Breast epithelium (tissue), 4 donors: Measurements from ENCODE around the gene AK9. TPM values are rescaled to one million over a fixed set of nuclear protein-coding genes. Genes with fewer than 3 reads are reported as not detected.

Experiments used
- DNase-seq, 2 donors: peaks; one replicate each; pipeline ENCODE4 v3.0.0-alpha.2; 2019; ENCODE audit warnings: low spot score in 2 of 2
- H3K27ac ChIP-seq, 2 donors: fragments of 200-600 bp; sonication (generic) in 1 of 2; one replicate each; pipeline ENCODE4 v1.5.1; 2016 to 2019; ENCODE audit warnings: mild to moderate bottlenecking in 1 of 2
- H3K27me3 ChIP-seq, 2 donors: fragments of 200-600 bp; sonication (generic) in 1 of 2; one replicate each; pipeline versions ENCODE4 v1.5.1 to v1.6.0; 2017 to 2019; ENCODE audit warnings: control low read depth in 1 of 2, mild to moderate bottlenecking in 1 of 2
- H3K36me3 ChIP-seq: fragments of 200-600 bp; one replicate; pipeline ENCODE4 v1.5.1; 2019
- H3K4me1 ChIP-seq, 2 donors: fragments of 200-600 bp; sonication (generic); one replicate each; pipeline ENCODE4 v1.5.1; 2016 to 2019; ENCODE audit warnings: control low read depth in 1 of 2
- H3K4me3 ChIP-seq, 3 donors: fragments of 200-600 bp; sonication (generic); 1 replicate in 2 of 3; 2 replicates in 1 of 3; pipeline ENCODE4 v1.5.1; 2016 to 2019; ENCODE audit warnings: mild to moderate bottlenecking in 3 of 3, moderate library complexity in 2 of 3
- H3K9me3 ChIP-seq, 2 donors: fragments of 200-600 bp; sonication (generic) in 1 of 2; one replicate each; pipeline ENCODE4 v1.5.1; 2016 to 2019; ENCODE audit warnings: control low read depth in 1 of 2
- CTCF ChIP-seq, 3 donors: fragments of 450-650 bp; IDR thresholded peaks; one replicate each; pipeline ENCODE4 v1.5.1; 2016 to 2017; ENCODE audit warnings: antibody characterized with exemption in 3 of 3, mild to moderate bottlenecking in 3 of 3, moderate library complexity in 3 of 3
- POLR2A ChIP-seq: fragments of 450-650 bp; IDR thresholded peaks from one replicate; pipeline ENCODE4 v1.6.1; 2016; ENCODE audit warnings: antibody characterized with exemption, mild to moderate bottlenecking, moderate library complexity
- POLR2AphosphoS5 ChIP-seq, 3 donors: sonication (generic); formaldehyde crosslinking; IDR thresholded peaks; one replicate each; pipeline ENCODE4 v1.6.1; 2017; ENCODE audit warnings: antibody characterized with exemption in 3 of 3
- intact Hi-C: fragments of 100-400 bp; cut with DNase I; formaldehyde crosslinking; loops from one replicate; pipeline ENCODE4 v1.15.1; 2023; ENCODE audit warnings: low total_unique reads
- total RNA-seq, 3 donors: library from RNA; depleted of rRNA; stranded (reverse); fragments of >200 nt; gene quantifications; one replicate each; pipeline ENCODE4 v1.1.0, GENCODE V29; 2016

Gene AK9
- total RNA-seq, 3 donors from 2014 or later, result 8.8 to 23.9 (median 20.0) TPM

- intact Hi-C loops, result no loop called here
- no peaks in the 10 kb centered on the region for H3K9me3 ChIP-seq
- peak overlapping the region in 1 of 2 donors; percentile 14 for H3K27ac ChIP-seq
- H3K27me3 ChIP-seq, result no peaks in the 10 kb centered on the region
- DNase-seq, result no peak
- no peak overlapping the region for H3K4me3 ChIP-seq
- no peaks in the 10 kb centered on the region for H3K4me1 ChIP-seq
- H3K36me3 ChIP-seq, result no peaks in the 10 kb centered on the region
- no peak for TF ChIP-seq CTCF (IDR thresholded peaks at IDR 0.05)
- TF ChIP-seq POLR2A, result no peak
- no peak for TF ChIP-seq POLR2AphosphoS5 (IDR thresholded peaks at IDR 0.05)
Measured at GRCh38 chr6:109513571-109514071, 177.4 kb downstream of the AK9 start.

GRCh38 chr6:109512271-109512817, 178.7 kb downstream of the AK9 start:
- H3K4me1 ChIP-seq, result no peaks in the 10 kb centered on the region

GRCh38 chr6:109511832-109512231, 179.2 kb downstream of the AK9 start:
- no peaks in the 10 kb centered on the region for H3K27me3 ChIP-seq
- no peak for TF ChIP-seq POLR2AphosphoS5 (IDR thresholded peaks at IDR 0.05)
- TF ChIP-seq CTCF (IDR thresholded peaks at IDR 0.05), result no peak
- no peak for TF ChIP-seq POLR2A
- no peaks in the 10 kb centered on the region for H3K9me3 ChIP-seq
- H3K4me3 ChIP-seq, result no peak overlapping the region
- no peaks in the 10 kb centered on the region for H3K4me1 ChIP-seq
- no peak overlapping the region for H3K27ac ChIP-seq
- no peaks in the 10 kb centered on the region for H3K36me3 ChIP-seq
- DNase-seq, result no peak
- intact Hi-C loops, result no loop called here

More at GRCh38 chr6:109512271-109512817, 178.7 kb downstream of the AK9 start:
- H3K9me3 ChIP-seq, result no peaks in the 10 kb centered on the region
- intact Hi-C loops, result no loop called here
- H3K4me3 ChIP-seq, result no peak overlapping the region
- H3K27me3 ChIP-seq, result no peaks in the 10 kb centered on the region
- H3K27ac ChIP-seq, result no peak overlapping the region
- no peak for DNase-seq
- H3K36me3 ChIP-seq, result no peaks in the 10 kb centered on the region
- no peak for TF ChIP-seq CTCF (IDR thresholded peaks at IDR 0.05)
- no peak for TF ChIP-seq POLR2A

GRCh38 chr6:109510358-109510757, 180.6 kb downstream of the AK9 start:
- no peak overlapping the region for H3K4me3 ChIP-seq
- no peaks in the 10 kb centered on the region for H3K4me1 ChIP-seq
- H3K9me3 ChIP-seq, result no peaks in the 10 kb centered on the region
- H3K27me3 ChIP-seq, result no peaks in the 10 kb centered on the region
- intact Hi-C loops, result no loop called here
- no peak for DNase-seq
- H3K27ac ChIP-seq, result no peak overlapping the region
- H3K36me3 ChIP-seq, result no peaks in the 10 kb centered on the region
- TF ChIP-seq POLR2A, result no peak

- Histone ChIP-seq H3K36me3 (no peaks in the 10 kb centered on the region), H3K27me3 (no peaks in the 10 kb centered on the region), H3K9me3 (no peaks in the 10 kb centered on the region), H3K4me1 (no peaks in the 10 kb centered on the region), H3K27ac (no peak overlapping the region), H3K4me3 (no peak overlapping the region)
- intact Hi-C loops, result no loop called here
- TF ChIP-seq CTCF (IDR thresholded peaks at IDR 0.05) (no peak), POLR2A (no peak), POLR2AphosphoS5 (IDR thresholded peaks at IDR 0.05) (no peak)
- DNase-seq, result no peak
Measured at GRCh38 chr6:109508166-109508860, 182.7 kb downstream of the AK9 start.
